K562 (cell line): ENCODE data around the gene UBXN10. TPM values are rescaled to one million over a fixed set of nuclear protein-coding genes. Genes with fewer than 3 reads are reported as not detected.

Experiments
- CHD1 ChIP-seq: fragments of 200-600 bp; sonication (generic); IDR thresholded peaks from one replicate; pipeline ENCODE4 v1.6.1; 2012; ENCODE audit warnings: mild to moderate bottlenecking, moderate library complexity, low read length, inconsistent platforms
- DMBX1 ChIP-seq: fragments of 250-450 bp; sonication (Bioruptor Pico); IDR thresholded peaks from 2 replicates; pipeline ENCODE4 v1.8.0; 2022; ENCODE audit warnings: inconsistent platforms, mild to moderate bottlenecking, moderate library complexity, borderline replicate concordance
- FOXA3 ChIP-seq, 2 experiments: fragments of 450-650 bp in 1 of 2; sonication (generic) in 1 of 2; formaldehyde crosslinking; IDR thresholded peaks in 1 of 2; conservative IDR thresholded peaks in 1 of 2; 2 replicates each; pipeline versions ENCODE4 v1.4.0 to v1.8.0; 2020 to 2022; ENCODE audit warnings: mild to moderate bottlenecking in 2 of 2, missing genetic modification reagents in 1 of 2
- ID3 ChIP-seq, 2 experiments: fragments of 250-450 bp in 1 of 2; fragments of 450-650 bp in 1 of 2; sonication (Bioruptor Pico) in 1 of 2; IDR thresholded peaks; 2 replicates each; pipeline versions ENCODE4 v1.6.1 to v1.8.0; 2016 to 2021; ENCODE audit warnings: mild to moderate bottlenecking in 2 of 2, moderate library complexity in 2 of 2, missing compliant biosample characterization in 1 of 2, missing genetic modification characterization in 1 of 2
- JUND ChIP-seq, 2 experiments: IDR thresholded peaks; 2 replicates in 1 of 2; 3 replicates in 1 of 2; pipeline ENCODE4 v1.6.1; 2011; ENCODE audit warnings: borderline replicate concordance in 2 of 2, low read depth in 2 of 2, low read length in 2 of 2, improper control_type of control experiment in 1 of 2, missing biosample characterization in 1 of 2, missing genetic modification characterization in 1 of 2, missing genetic modification reagents in 1 of 2
- KDM4B ChIP-seq, 2 experiments: fragments of 450-650 bp in 1 of 2; sonication (generic) in 1 of 2; IDR thresholded peaks; 2 replicates each; pipeline ENCODE4 v1.6.1; 2016 to 2017; ENCODE audit warnings: borderline replicate concordance in 2 of 2, antibody characterized with exemption in 1 of 2, low read depth in 1 of 2, mild to moderate bottlenecking in 1 of 2
- MEF2D ChIP-seq: conservative IDR thresholded peaks from 2 replicates; pipeline ENCODE4 v1.6.1; 2016; ENCODE audit warnings: low read depth, missing genetic modification characterization, missing compliant biosample characterization
- POLR2AphosphoS5 ChIP-seq: IDR thresholded peaks from 2 replicates; pipeline ENCODE4 v1.6.1; 2011; ENCODE audit warnings: mild to moderate bottlenecking, low read depth, low read length, moderate library complexity; ENCODE audit not compliant: control insufficient read depth, insufficient read depth
- RNF219 ChIP-seq: fragments of 250-450 bp; sonication (Bioruptor Pico); IDR thresholded peaks from 2 replicates; pipeline ENCODE4 v1.5.0; 2022; ENCODE audit warnings: mild to moderate bottlenecking
- SMARCE1 ChIP-seq: fragments of 450-650 bp; IDR thresholded peaks from 2 replicates; pipeline ENCODE4 v1.7.1; 2016; ENCODE audit warnings: mild to moderate bottlenecking
- TAF9B ChIP-seq: fragments of 450-650 bp; IDR thresholded peaks from 2 replicates; pipeline ENCODE4 v1.6.1; 2018; ENCODE audit warnings: mild to moderate bottlenecking; ENCODE audit not compliant: partially characterized antibody
- UBTF ChIP-seq, 2 experiments: IDR thresholded peaks; 2 replicates each; pipeline ENCODE4 v1.6.1; 2012; ENCODE audit warnings: improper control_type of control experiment in 2 of 2, low read depth in 2 of 2, low read length in 2 of 2, borderline replicate concordance in 1 of 2
- USF1 ChIP-seq: sonication (generic); formaldehyde crosslinking; IDR thresholded peaks from 2 replicates; pipeline ENCODE4 v1.9.0; 2022; ENCODE audit warnings: mild to moderate bottlenecking, missing genetic modification reagents
- ZKSCAN8 ChIP-seq: fragments of 200-800 bp; sonication (Bioruptor generic); IDR thresholded peaks from 2 replicates; pipeline ENCODE4 v1.6.1; 2016; ENCODE audit warnings: missing genetic modification characterization, missing compliant biosample characterization
- polyA plus RNA-seq, 8 experiments: library from polyadenylated mRNA; depleted of rRNA in 4 of 8; stranded (reverse) in 5 of 8; unstranded in 3 of 8; fragments of >200 nt; fragmentation: Nextera tagmentation in 2 of 8; fragmentation: Illumina TruSeq in 1 of 8; extraction: Ambion mirVana in 2 of 8; extraction: Trizol in 1 of 8; gene quantifications; 2 replicates each; pipeline versions ENCODE4 v1.2.1 to v1.2.3, GENCODE V29; 2011 to 2014; ENCODE audit warnings: inconsistent platforms in 1 of 8, missing spikeins in 1 of 8
- total RNA-seq, 7 experiments: library from RNA; depleted of rRNA in 6 of 7; stranded (reverse); fragments of >200 nt in 6 of 7; fragmentation: Illumina TruSeq in 2 of 7; extraction: Trizol in 2 of 7; gene quantifications; 2 replicates each; pipeline versions ENCODE4 v1.2.1 to v1.2.3, GENCODE V29; 2011 to 2021; ENCODE audit warnings: low replicate concordance in 1 of 7

UBXN10 gene
- total and polyA plus RNA-seq, 9 of the 15 experiments (the other 6 are each of a cell fraction or from before 2014, with no cell fraction given): 10.7 to 17.7 (median 13.6) TPM

GRCh38 chr1:20187103-20187812 is 1.4 kb downstream of the UBXN10 start (continued):
- TF ChIP-seq POLR2AphosphoS5: no peak
- 0 out of 2 replicates have a peak, but pooled peaks have one; percentile 20 for TF ChIP-seq RNF219 (CRISPR knock-in tag)
- peak; percentile 57 for TF ChIP-seq CHD1
- 0 out of 2 replicates have a peak, but pooled peaks have one; percentile 4 for TF ChIP-seq ZKSCAN8 (CRISPR knock-in tag)
- no peak for TF ChIP-seq SMARCE1
- TF ChIP-seq ID3 (CRISPR knock-in tag; IDR thresholded peaks at IDR 0.05): no peak
- TF ChIP-seq ID3 (tag; IDR thresholded peaks at IDR 0.05): peak; percentile 69; the same call in 1 of the 2 replicates
- TF ChIP-seq KDM4B (IDR thresholded peaks at IDR 0.05; ENCODE audit: borderline replicate concordance in 2 of 2, low read depth in 1 of 2): 0 out of 4 replicates have a peak, but pooled peaks of 1 of the 2 experiments have one; percentile 23
- no peak for TF ChIP-seq USF1 (CRISPR knock-in tag)
- TF ChIP-seq TAF9B: peak; percentile 12
- TF ChIP-seq MEF2D (tag): 0 out of 2 replicates have a peak, but pooled peaks have one; percentile 25
- peak; percentile 45 to 84; a peak in 3 of 4 replicates for TF ChIP-seq FOXA3 (CRISPR knock-in tag; conservative IDR thresholded peaks at IDR 0.05 in 1 of 2, IDR thresholded peaks at IDR 0.05 in 1 of 2)
- TF ChIP-seq UBTF (IDR thresholded peaks at IDR 0.05; ENCODE audit: borderline replicate concordance in 1 of 2, low read depth in 2 of 2, low read length in 2 of 2): peak in 1 of 2 experiments; percentile 17; a peak in 1 of 4 replicates
- TF ChIP-seq JUND (IDR thresholded peaks at IDR 0.05; ENCODE audit: borderline replicate concordance, low read depth, low read length): no peak
- peak; percentile 10; the same call in 1 of the 3 replicates for TF ChIP-seq JUND (tag; IDR thresholded peaks at IDR 0.05; ENCODE audit: borderline replicate concordance, low read depth, low read length)
- 0 out of 2 replicates have a peak, but pooled peaks have one; percentile 13 for TF ChIP-seq DMBX1 (CRISPR knock-in tag)
